Suppressor macrophage treated with lipopolysaccharide for 1 hour (primary cell): ENCODE data around the gene NOP53.
"Not testable (repeated sequence)": the region's sequence is repeated elsewhere in the genome, so short reads cannot be mapped to it uniquely, and the experiment has no call there.

Experiments
- DNase-seq, 3 donors: peaks; one replicate each; pipeline ENCODE4 v3.0.0-alpha.2; 2020 to 2022

Gene NOP53

DNA sequence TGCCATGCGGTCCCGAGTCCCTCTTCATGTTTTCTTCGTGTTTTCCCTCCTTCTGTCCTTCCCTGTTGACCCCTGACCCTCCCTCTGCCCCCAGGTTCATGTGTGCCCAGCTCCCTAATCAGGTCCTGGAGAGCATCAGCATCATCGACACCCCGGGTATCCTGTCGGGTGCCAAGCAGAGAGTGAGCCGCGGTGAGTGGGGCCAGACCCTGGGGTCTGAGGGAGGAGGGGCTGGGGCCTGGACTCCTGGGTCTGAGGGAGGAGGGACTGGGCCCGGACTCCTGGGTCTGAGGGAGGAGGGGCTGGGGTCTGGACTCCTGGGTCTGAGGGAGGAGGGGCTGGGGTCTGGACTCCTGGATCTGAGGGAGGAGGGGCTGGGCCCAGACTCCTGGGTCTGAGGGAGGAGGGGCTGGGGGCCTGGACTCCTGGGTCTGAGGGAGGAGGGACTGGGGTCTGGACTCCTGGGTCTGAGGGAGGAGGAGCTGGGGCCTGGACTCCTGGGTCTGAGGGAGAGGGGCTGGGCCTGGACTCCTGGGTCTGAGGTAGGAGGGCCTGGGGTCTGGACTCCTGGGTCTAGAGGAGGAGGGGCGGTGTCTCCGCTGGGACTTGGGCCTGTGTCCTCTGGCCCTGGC lies 26.8 kb upstream of the NOP53 start:
- not testable (repeated sequence) for DNase-seq

DNA sequence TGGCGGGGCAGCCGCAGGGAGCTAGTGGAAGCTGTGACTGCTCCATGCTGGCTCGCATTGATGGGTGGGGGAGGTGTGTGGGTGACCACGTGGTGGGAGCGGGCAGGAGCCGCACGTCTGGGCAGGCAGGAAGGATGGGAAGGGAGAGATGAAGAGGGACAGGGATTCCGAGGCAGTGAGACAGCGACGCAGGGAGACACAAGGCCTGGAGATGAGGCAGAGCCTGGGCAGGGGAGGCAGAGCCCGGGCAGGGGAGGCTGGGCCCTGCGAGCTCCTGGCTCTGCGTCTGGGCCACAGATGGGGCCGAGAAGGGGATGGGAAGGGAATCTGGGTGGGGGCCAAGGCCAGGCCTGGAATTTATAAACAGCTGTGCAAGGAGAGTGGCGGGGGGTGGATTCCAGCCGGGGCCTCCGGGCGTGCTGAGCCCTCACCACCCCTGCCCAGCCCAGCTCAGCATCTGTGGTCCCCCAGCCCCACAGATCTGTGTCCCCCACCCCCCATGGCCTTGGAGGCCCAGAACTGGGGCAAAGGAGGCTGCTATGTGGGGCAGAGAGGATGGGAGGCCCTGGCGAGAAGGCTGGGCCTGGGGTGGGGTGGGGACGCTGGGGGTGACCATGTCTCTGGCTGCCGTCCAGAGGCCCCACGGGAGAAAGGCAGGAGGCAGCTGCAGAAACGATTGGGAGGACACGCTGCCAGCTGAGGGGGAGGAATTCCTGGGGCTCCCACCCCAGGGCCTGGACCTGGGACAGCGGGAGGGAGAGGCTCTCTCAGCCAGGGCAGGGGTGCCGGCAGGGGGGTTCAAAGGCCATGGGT lies 26.1 kb upstream of the NOP53 start:
- DNase-seq, result no peak

DNA sequence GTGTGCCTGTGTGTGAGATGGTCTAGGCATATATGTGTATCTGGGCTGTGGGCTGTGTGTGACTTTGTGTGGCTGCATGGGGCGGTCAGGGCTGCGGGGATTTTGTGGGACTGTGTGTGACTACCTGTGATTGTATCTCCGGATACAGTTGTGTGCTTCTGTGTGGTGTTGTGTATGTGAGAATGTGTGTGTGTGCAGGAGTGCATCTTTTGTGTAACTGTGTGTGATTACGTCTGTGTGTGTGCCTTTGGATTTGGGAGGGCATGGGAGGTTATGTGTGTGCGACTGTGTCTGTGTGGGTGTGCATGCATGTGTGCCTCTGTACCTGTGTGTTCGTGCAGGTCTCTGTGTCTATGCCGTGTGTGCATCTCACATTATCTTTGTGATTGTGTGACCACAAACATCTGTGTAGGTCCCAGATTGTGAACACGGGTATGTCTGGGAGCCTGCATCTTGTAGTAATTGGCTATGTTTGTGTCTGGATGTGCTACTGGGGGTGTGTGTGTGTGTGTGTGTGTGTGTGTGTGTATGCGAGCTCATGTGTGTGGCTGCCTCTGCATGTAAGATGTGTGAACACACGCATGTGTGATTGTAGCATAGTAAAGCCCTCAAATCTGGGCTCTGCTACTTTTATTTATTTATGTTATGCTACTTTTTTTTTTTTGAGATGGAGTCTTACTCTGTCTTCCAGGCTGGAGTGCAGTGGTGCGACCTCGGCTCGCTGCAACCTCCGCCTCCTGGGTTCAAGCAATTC lies 24.5 kb upstream of the NOP53 start:
- no peak for DNase-seq

DNA sequence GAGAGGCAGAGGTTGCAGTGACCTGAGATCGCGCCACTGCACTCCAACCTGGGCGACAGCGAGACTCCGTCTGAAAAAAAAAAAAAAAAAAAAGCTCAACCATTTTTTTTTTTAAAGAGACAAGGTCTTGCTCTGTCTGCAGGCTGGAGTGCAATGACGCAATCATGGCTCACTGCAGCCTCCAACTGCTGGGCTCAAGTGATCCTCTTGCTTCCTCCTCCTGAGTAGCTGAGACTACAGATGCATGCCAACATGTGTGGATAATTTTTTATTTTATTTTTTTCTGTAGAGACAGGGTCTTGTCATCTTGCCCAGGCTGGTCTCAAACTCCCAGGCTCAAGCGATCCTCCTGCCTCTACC lies 21.8 kb upstream of the NOP53 start:
- DNase-seq, result peak; percentile 79 to 83 (median 81)

DNA sequence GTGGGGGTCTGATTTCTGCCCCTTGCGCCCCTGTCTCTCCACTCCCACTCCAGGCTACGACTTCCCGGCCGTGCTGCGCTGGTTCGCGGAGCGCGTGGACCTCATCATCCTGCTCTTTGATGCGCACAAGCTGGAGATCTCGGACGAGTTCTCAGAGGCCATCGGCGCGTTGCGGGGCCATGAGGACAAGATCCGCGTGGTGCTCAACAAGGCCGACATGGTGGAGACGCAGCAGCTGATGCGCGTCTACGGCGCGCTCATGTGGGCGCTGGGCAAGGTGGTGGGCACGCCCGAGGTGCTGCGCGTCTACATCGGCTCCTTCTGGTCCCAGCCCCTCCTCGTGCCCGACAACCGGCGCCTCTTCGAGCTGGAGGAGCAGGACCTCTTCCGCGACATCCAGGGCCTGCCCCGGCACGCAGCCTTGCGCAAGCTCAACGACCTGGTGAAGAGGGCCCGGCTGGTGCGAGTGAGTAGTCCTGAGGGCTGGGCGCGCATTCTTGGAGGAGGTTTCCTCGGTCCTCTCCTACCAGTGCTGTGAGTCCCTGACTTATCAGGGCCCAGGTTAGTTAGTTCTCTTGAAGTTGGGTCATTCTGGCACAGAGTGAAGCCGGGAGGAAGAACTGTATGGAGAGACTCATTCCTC lies 19.5 kb upstream of the NOP53 start:
- DNase-seq, result no peak

DNA sequence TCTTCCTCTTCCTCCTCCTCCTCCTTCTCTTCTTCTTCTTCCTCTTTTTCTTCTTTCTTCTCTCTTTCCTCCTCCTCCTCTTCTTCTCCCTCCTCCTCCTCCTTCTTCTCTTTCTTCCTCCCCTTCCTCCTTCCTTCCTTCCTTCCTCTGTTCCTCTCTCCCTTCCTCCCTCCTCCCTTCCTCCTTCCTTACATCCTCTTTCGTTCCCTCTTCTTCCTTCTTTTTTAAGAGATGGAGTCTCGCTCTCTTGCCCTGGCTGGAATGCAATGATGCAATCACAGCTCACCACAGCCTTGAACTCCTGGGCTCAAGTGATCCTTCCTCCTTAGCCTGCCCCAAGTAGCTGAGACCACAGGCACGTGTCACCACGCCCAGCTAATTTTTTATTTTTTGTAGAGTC lies 18.9 kb upstream of the NOP53 start:
- no peak for DNase-seq

DNA sequence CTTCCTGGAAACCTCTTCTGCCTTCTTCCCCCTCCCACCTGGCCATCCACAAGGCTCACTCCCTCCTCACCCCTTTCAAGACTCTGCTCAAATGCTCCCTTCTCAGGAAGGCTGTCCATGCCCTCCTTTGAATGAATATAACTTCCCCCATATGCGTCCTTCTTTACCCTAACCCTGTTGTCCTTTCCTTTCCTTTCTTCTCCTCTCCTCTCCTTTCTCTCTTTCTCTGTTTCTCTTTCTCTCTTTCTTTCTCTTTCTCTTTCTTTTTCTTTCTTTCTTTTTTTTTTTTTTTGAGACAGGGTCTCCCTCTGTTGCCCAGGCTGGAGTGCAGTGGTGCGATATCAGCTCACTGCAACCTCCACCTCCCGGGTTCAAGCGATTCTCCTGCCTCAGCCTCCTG lies 17.1 kb upstream of the NOP53 start:
- DNase-seq, result not testable (repeated sequence)

DNA sequence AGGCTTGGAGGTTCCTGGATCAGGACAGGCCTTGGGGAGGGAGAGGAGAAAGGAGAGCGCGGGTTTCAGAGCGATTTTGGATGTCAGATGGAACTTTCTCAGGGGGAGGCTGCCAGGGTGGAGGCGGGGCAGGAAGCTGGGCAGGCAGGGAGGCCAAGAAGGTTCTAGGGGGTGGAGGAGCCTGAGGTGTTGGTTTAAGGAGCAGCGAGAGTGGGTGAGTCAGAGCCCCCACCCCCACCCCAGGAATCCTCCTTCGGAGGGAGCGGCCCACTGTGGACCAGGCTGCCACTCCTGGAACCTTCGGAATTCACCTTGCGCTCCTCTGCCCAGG lies 15.9 kb upstream of the NOP53 start:
- no peak for DNase-seq

DNA sequence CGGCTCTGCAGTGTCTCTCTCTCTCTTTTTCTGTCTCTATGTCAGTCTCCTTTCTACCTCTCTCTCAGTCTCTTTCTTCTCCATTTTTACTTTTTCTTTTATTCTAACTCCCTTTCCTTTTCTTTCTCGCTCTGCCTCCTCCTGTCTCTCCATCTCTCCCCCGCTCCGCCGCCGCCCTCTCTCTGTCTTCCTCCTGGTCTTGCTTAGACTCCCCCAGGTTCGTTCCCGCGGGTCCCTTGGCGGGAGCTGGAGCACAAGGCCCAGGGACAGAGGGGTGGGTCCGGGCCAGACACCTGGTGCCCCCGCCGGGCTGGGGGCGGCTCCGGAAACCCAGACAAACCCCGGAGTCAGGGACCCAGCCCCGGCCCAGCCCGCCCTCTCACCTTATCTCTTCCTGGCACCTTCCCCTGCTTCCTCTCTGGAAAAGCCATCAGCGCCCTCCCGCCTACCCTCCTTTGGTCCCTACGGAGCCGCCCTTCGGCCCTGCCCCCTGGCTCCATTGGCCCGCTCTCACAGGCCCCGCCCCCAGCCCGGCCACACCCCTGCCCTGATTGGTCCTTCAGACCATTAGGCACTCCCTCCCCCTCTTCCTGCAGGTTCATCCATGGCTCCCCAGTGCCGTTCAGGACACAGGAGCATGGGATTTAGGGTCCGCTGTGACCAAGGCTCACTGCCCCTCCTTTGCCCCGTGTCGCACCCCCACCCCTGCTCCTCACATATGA lies 15.4 kb upstream of the NOP53 start:
- DNase-seq, result peak; percentile 53 to 78 (median 53)

DNA sequence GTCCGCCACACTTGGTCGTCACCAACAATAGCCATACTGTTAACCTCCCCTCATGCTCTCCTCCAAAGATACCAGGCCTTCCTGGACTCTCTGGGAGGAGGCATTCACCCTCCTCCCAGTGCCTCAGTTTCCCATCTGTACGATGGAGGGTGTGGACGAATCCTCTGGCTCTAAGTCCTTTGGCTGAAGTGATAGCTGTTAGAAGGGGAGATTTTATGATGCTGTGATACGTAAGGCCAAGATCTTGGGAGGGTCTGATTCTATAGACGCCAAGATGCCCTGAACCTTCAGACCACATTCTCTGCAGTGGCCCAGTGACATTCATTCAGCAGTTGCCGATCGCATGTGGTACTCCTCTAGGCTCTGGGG lies 14.8 kb upstream of the NOP53 start:
- DNase-seq, result no peak

DNA sequence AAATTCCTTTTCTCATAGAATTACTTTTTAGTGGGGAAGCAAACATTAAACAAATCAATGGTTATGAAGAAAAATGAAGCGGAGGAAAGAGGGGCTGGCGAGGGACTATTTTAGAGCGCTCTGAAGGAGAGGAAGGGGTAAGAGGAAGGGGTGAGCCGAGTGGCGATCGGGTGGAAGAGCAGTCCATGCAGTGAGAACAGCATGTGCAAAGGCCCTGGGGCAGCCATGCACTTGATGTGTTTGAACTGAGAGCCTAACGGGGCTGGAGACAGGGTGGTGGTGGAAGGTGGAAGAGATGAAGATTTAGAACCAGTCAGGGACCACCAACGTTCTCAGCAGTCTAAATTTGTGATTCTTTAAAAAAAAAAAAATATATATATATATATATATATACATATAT lies 14.4 kb upstream of the NOP53 start:
- DNase-seq, result no peak

DNA sequence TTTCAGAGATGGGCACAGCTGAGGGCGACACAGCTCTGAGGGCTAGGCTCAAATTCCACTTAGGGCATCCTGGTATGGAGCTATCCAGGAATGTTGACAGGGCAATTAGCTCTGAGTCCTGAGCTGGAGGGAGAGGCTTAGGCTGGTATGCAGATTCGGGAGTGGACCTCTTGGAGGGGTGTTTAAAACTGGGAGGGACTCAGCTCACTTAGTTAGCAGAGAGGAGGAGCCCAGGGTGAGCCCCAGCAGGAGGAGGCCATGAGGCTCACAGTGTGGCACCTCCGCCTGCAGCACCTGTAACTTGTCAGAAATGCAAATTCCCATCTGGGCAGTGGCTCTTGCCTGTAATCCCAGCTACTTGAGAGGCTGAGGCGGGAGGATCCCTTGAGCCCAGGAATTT lies 10.2 kb upstream of the NOP53 start:
- DNase-seq, result no peak

DNA sequence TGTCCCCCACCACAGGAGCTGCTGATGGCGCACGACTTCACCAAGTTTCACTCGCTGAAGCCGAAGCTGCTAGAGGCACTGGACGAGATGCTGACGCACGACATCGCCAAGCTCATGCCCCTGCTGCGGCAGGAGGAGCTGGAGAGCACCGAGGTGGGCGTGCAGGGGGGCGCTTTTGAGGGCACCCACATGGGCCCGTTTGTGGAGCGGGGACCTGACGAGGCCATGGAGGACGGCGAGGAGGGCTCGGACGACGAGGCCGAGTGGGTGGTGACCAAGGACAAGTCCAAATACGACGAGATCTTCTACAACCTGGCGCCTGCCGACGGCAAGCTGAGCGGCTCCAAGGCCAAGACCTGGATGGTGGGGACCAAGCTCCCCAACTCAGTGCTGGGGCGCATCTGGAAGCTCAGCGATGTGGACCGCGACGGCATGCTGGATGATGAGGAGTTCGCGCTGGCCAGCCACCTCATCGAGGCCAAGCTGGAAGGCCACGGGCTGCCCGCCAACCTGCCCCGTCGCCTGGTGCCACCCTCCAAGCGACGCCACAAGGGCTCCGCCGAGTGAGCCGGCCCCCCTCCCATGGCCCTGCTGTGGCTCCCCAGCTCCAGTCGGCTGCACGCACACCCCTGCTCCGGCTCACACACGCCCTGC lies 4.4 kb upstream of the NOP53 start:
- DNase-seq, result no peak

DNA sequence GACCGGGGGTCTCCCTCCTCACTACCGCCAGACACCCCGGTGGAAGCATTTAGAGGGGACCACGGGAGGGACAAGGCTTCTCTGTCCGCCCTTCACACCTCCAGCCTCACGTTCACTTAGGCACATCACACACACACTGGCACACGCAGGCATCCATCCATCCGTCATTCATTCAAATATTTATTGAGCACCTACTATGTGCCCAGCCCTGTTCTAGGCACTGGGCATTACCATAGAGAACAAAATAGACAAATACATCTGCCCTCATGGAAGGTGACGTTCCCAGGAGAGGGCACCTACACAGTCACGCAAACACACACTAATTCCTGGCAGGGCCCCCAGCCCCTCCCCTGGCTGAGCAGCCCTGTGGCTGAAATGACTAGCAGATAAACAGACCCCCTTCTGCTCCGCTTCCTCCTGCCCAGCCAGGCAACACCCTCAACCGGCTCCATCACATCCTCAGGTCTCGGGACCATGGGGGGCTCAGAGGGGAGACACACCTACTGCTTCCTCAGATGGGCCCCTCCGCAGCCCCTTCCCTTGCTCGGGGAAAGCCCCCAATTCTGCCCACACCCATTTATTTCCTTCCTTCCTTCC lies 3.7 kb upstream of the NOP53 start:
- DNase-seq, result no peak

DNA sequence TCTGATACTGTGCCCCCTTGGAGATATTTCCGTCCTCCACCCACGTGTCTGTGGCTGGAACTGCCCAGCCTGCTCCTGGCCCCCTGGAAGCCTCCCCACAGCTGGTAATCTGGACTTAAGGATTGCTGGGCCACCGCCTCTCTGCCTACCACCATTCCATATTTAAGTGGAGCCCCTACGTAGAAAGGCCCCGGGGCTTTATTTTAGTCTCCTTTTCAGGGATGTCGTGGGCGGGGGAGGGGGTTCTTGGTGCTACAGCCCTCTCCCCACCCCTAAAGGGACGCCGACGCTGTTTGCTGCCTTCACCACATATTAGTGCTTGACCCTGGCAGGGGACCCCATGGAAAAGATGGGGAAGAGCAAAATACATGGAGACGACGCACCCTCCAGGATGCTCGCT lies 2.7 kb upstream of the NOP53 start:
- DNase-seq, result no peak

DNA sequence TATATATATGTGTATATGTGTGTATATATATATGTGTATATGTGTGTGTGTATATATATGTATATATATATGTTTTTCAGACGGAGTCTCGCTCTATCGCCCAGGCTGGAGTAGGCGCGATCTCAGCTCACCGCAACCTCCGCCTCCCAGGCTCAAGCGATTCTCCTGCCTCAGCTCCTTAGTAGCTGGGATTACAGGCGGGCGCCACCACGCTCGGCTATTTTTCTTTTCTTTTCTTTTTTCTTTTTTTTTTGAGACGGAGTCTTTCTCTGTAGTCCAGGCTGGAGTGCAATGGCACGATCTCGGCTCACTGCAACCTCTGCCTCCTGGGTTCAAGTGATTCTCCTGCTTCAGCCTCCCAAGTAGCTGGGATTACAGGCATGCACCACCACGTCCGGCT lies 783 bp downstream of the NOP53 start:
- not testable (repeated sequence) for DNase-seq

DNA sequence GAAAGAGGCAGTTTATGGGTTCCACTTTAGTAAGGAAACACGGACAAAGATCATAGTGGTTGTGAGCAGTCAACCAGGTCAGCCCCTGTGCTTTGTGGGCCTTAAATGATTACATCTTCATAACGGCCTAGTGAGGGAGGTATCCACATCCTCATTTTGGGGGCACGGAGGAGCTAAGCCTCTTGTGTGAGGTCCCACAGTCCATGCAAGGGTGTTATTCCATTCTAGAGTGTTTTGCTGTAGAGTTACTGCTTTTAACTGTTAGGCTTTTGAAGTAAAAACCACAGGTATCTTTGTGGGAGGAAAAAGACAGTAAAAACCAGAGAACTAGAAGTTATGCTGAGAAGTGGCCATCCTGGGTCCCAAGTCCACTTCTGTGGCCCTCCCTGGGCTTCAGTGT lies 4.0 kb downstream of the NOP53 start:
- DNase-seq, result no peak

DNA sequence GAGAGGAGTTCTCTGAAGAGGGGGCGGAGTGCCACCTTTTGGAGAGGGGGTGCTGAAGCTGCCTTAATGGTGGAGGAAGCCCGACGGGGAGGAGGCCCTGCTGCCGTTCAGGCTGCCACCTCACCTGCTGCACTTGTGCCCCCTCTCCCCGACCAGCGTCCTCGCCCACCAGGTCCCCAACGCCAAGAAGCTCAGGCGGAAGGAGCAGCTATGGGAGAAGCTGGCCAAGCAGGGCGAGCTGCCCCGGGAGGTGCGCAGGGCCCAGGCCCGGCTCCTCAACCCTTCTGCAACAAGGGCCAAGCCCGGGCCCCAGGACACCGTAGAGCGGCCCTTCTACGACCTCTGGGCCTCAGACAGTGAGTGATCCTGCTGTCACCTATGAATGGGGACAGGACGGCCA lies 5.4 kb downstream of the NOP53 start:
- no peak for DNase-seq

DNA sequence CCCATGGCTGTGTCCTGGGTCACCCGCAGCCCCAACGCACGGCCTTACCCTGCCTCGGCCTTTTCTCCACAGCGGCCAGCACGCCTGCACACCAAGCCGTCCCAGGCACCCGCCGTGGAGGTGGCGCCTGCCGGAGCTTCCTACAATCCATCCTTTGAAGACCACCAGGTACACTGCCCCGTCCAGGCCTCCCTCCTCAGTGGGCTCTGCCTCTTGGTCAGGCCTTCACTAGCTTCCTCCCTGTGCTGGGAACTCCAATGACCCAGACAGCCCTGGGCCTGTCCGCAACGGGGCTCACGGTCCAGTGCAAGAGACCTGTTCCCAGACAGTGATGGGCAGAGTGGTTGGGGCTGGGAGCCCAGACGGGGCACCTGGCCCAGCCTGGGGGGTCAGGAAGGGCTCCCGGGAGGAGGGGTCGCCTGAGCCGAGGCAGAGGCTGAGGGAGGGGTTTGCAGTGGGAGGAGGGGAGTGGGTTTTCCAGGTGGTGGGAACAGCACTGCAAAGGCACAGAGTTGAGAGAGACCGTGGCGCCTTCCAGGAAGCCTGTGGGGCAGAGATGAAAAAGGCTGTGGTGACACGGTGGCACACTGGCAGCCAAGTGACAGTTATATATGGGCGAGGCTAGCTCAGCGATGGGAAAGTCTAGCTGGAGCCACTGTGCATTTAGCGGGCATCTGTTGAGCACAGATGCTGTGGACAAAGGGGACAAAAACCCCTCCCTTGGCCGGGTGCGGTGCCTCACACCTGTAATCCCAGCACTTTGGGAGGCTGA lies 7.3 kb downstream of the NOP53 start:
- DNase-seq, result no peak

DNA sequence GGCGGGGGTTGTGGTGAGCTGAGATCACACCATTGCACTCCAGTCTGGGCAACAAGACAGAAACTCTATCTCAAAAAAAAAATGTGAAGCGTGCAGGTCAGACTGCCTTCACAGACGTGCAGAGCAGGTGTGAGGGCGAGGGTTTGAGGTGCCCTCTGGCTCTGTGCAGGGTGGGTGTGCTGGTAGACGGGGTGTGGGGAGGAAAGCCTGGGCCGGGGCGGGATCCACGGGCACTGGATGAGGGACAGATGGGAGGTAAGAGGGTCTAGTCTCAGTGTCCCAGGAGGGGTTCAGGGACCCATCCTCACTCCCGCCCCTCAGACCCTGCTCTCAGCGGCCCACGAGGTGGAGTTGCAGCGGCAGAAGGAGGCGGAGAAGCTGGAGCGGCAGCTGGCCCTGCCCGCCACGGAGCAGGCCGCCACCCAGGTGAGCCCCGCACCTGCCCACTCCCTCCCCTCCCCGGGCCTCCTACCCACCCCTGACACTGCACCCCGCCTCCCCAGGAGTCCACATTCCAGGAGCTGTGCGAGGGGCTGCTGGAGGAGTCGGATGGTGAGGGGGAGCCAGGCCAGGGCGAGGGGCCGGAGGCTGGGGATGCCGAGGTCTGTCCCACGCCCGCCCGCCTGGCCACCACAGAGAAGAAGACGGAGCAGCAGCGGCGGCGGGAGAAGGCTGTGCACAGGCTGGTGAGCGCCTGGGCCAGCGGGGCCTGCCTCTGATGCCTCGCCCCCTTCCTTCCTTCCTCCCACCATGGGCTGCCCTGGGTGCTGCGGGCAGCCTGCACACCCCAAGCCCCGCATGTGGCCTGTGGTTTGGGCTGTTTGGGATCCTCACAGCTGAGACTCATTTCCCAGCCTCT lies 9.1 kb downstream of the NOP53 start:
- no peak for DNase-seq
